Measurements from ENCODE around the gene C6orf141.

DNA sequence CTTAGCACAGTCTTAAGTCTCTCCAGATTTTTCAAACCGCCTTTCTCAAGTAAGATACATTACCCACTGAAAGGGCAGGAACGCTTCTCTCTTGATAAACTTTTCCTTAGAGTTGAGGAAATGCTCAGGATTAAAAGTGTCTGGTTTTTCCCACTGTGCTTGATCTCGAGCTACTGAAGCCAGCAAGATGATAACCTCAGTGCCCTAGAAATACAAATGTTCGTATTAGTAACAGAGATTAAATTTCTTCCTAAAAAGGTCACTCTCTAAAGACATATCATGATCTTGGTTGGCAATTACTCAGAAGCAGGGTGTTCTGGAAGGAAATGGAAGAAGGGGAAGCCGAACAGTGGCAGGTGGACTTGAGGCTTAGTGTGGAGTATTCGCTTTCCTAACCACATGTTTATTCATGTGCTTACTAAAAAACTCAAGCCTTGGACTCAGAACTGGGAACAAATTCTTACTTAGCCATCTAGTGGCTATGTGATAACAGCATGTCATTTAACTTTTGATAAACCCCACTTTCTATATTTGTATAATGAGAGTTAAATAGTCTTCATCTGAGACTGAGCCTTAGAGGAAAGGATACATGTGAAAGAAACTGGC is 20.1 kb downstream of the C6orf141 start:
- TF ChIP-seq, protein P1, sequence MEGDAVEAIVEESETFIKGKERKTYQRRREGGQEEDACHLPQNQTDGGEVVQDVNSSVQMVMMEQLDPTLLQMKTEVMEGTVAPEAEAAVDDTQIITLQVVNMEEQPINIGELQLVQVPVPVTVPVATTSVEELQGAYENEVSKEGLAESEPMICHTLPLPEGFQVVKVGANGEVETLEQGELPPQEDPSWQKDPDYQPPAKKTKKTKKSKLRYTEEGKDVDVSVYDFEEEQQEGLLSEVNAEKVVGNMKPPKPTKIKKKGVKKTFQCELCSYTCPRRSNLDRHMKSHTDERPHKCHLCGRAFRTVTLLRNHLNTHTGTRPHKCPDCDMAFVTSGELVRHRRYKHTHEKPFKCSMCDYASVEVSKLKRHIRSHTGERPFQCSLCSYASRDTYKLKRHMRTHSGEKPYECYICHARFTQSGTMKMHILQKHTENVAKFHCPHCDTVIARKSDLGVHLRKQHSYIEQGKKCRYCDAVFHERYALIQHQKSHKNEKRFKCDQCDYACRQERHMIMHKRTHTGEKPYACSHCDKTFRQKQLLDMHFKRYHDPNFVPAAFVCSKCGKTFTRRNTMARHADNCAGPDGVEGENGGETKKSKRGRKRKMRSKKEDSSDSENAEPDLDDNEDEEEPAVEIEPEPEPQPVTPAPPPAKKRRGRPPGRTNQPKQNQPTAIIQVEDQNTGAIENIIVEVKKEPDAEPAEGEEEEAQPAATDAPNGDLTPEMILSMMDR (IDR thresholded peaks at IDR 0.05 in 4 of 5, conservative IDR thresholded peaks at IDR 0.05 in 1 of 5): peak in 1 of 5 experiments; percentile 9
- no peak for TF ChIP-seq POLR2A (IDR thresholded peaks at IDR 0.05)

Measured in gastrocnemius medialis (tissue), 4 donors.